ENCODE results near the gene C6orf163. TPM values are rescaled to one million over a fixed set of nuclear protein-coding genes. Genes with fewer than 3 reads are reported as not detected.

Gene C6orf163
- total RNA-seq, 1 experiment from 2014 or later = 1.2 TPM

GRCh38 chr6:87396595-87397392 lies 52.2 kb downstream of the C6orf163 start:
- H3K4me1 ChIP-seq (ENCODE audit: insufficient read depth, low read length) = no peaks in the 10 kb centered on the region
- Mint-ChIP-seq H3K4me1 (no peaks in the 10 kb centered on the region), H3K4me3 (no peak overlapping the region), H3K27ac (no peak overlapping the region), H3K27me3 (ENCODE audit: low read depth) (peaks cover 3% of the 10 kb centered on the region; the same call in 1 of the 2 replicates), H3K9me3 (no peaks in the 10 kb centered on the region), H3K36me3 (ENCODE audit: insufficient read depth in 1 of 3, low read depth in 3 of 3) (no peaks in the 10 kb centered on the region)
- H2BK5ac ChIP-seq (ENCODE audit: insufficient read length, low read length) = no peak overlapping the region
- H2BK12ac ChIP-seq (ENCODE audit: insufficient read length, low read depth, low read length) = no peak overlapping the region
- H3K27ac ChIP-seq (ENCODE audit: insufficient read length, low read depth, low read length) = no peak overlapping the region
- H3K79me2 ChIP-seq (ENCODE audit: insufficient read depth, low read length) = no peaks in the 10 kb centered on the region
- TF ChIP-seq CTCF (conservative IDR thresholded peaks at IDR 0.05) = no peak
- no peak overlapping the region for H2BK120ac ChIP-seq (ENCODE audit: low read depth, low read length, poor library complexity, severe bottlenecking)
- H4K5ac ChIP-seq (ENCODE audit: insufficient read length, low read depth, low read length) = no peak overlapping the region
- no peak overlapping the region for H3K23ac ChIP-seq (ENCODE audit: insufficient read length, low read depth, low read length)
- H3K27me3 ChIP-seq (ENCODE audit: insufficient read depth, low read length) = no peaks in the 10 kb centered on the region
- no peak overlapping the region for H2AFZ ChIP-seq (ENCODE audit: low read length)
- WGBS (ENCODE audit: extremely low coverage, insufficient read length, low lambda C conversion rate) = no CpG with 5 or more reads among the region's 10 CpGs
- no peak overlapping the region for H3K4me2 ChIP-seq (ENCODE audit: insufficient read depth, insufficient read length, low read length)
- H3K9ac ChIP-seq (ENCODE audit: extremely low read depth, insufficient read length, low read length) = no peak overlapping the region
- no peaks in the 10 kb centered on the region for H3K23me2 ChIP-seq (ENCODE audit: insufficient read length, low read depth, low read length, poor library complexity, severe bottlenecking)
- no peaks in the 10 kb centered on the region for H3K79me1 ChIP-seq (ENCODE audit: insufficient read depth, low read depth, low read length, poor library complexity, severe bottlenecking)
- H3K56ac ChIP-seq (ENCODE audit: insufficient read length, low read depth, low read length) = no peak overlapping the region
- H4K91ac ChIP-seq (ENCODE audit: insufficient read length, low read depth, low read length) = no peak overlapping the region
- no peaks in the 10 kb centered on the region for H4K20me1 ChIP-seq (ENCODE audit: control insufficient read depth, insufficient read depth, insufficient read length)
- no peak for DNase-seq
- no peaks in the 10 kb centered on the region for H3K9me3 ChIP-seq (ENCODE audit: control insufficient read depth, low read depth, low read length)
- no peak overlapping the region for H2BK15ac ChIP-seq (ENCODE audit: low read depth, low read length)
- no peak overlapping the region for H3K18ac ChIP-seq (ENCODE audit: insufficient read length, low read depth, low read length)
- H3T11ph ChIP-seq (ENCODE audit: low read length) = no peak overlapping the region
- H3K14ac ChIP-seq (ENCODE audit: insufficient read depth, low read length) = no peak overlapping the region
- no peak overlapping the region for H2BK20ac ChIP-seq (ENCODE audit: low read depth, low read length, poor library complexity, severe bottlenecking)
- H2AK5ac ChIP-seq (ENCODE audit: insufficient read length, low read length) = no peak overlapping the region
- H4K8ac ChIP-seq (replicated peaks; ENCODE audit: insufficient read length, low read depth, low read length) = no peak overlapping the region
- no peak overlapping the region for H3K4ac ChIP-seq (ENCODE audit: low read depth, low read length)

All from H9 (cell line).